IMR-90 (cell line): ENCODE measurements around the gene NDRG4. TPM values are rescaled to one million over a fixed set of nuclear protein-coding genes. Genes with fewer than 3 reads are reported as not detected.

Source experiments
- ATAC-seq: fragments of 200-7000 bp; cut with Tn5 transposase; 2 replicates; pipeline ENCODE4 v1.9.1; 2020; ENCODE audit warnings: low read depth, mild to moderate bottlenecking, moderate library complexity
- BruUV-seq: library from RNA; stranded (reverse); fragments of 400-500 nt; replicated peaks from 2 replicates; lab custom pipeline; 2021; lab: Mats Ljungman, UMichigan
- CTCF ChIA-PET: fragments of 300-600 bp; formaldehyde crosslinking; extraction: SDS; loops from one replicate; lab custom pipeline; 2021; ENCODE audit warnings: antibody characterized with exemption; lab: Yijun Ruan, JAX
- POLR2A ChIA-PET: fragments of 300-600 bp; sonication (Branson Sonifier 250); formaldehyde crosslinking; loops from one replicate; lab custom pipeline; 2022; ENCODE audit warnings: antibody characterized with exemption; ENCODE audit not compliant: unreplicated experiment; lab: Charles Lee
- DNase-seq: peaks from one replicate; pipeline ENCODE4 v3.0.0; 2013
- H2AFZ ChIP-seq: replicated peaks from 2 replicates; pipeline ENCODE3; 2013; ENCODE audit warnings: low read length, mild to moderate bottlenecking; ENCODE audit not compliant: poor library complexity
- H2AK5ac ChIP-seq: 2 replicates; pipeline ENCODE4 v1.6.1; 2013; ENCODE audit warnings: low read depth, low read length, inconsistent platforms
- H2AK9ac ChIP-seq: replicated peaks from 2 replicates; pipeline ENCODE3; 2013; ENCODE audit warnings: mild to moderate bottlenecking, low read depth, low read length, moderate library complexity; ENCODE audit not compliant: poor library complexity
- H2BK120ac ChIP-seq: 2 replicates; pipeline ENCODE4 v1.6.1; 2013; ENCODE audit warnings: low read depth, low read length, inconsistent platforms
- H2BK15ac ChIP-seq: 3 replicates; pipeline ENCODE4 v1.6.1; 2013; ENCODE audit warnings: low read depth, low read length, inconsistent platforms
- H2BK20ac ChIP-seq: 2 replicates; pipeline ENCODE4 v1.6.1; 2013; ENCODE audit warnings: low read depth, mild to moderate bottlenecking, inconsistent platforms, low read length, moderate library complexity
- H2BK5ac ChIP-seq: 2 replicates; pipeline ENCODE4 v1.6.1; 2013; ENCODE audit warnings: mild to moderate bottlenecking, low read depth, low read length, inconsistent platforms; ENCODE audit not compliant: poor library complexity, severe bottlenecking
- H3K14ac ChIP-seq: replicated peaks from 2 replicates; pipeline ENCODE4 v1.6.1; 2013; ENCODE audit warnings: low read depth, low read length, inconsistent platforms
- H3K18ac ChIP-seq: 2 replicates; pipeline ENCODE4 v1.6.1; 2013; ENCODE audit warnings: low read depth, low read length, control low read depth
- H3K23ac ChIP-seq: 2 replicates; pipeline ENCODE4 v1.6.1; 2013; ENCODE audit warnings: low read depth, low read length, inconsistent platforms
- H3K27ac ChIP-seq: 2 replicates; pipeline ENCODE4 v1.5.1; 2013; ENCODE audit warnings: mild to moderate bottlenecking, control low read depth, low read length; ENCODE audit not compliant: insufficient read depth
- H3K27me3 ChIP-seq: 2 replicates; pipeline ENCODE4 v1.6.1; 2013; ENCODE audit warnings: low read length; ENCODE audit not compliant: control insufficient read depth, insufficient read depth
- H3K36me3 ChIP-seq: 2 replicates; pipeline ENCODE4 v1.6.1; 2013; ENCODE audit warnings: low read length, mixed read lengths; ENCODE audit not compliant: control insufficient read depth, insufficient read depth
- H3K4ac ChIP-seq: 2 replicates; pipeline ENCODE4 v1.6.1; 2013; ENCODE audit warnings: low read depth, low read length, inconsistent platforms
- H3K4me1 ChIP-seq: 2 replicates; pipeline ENCODE4 v1.6.1; 2013; ENCODE audit warnings: low read length, mixed read lengths; ENCODE audit not compliant: control insufficient read depth, insufficient read depth
- H3K4me2 ChIP-seq: 2 replicates; pipeline ENCODE4 v1.6.1; 2013; ENCODE audit warnings: low read depth, mild to moderate bottlenecking, control low read depth, low read length, moderate library complexity
- H3K4me3 ChIP-seq: 2 replicates; pipeline ENCODE4 v1.5.1; 2013; ENCODE audit warnings: low read depth, mild to moderate bottlenecking, control low read depth, low read length, moderate library complexity; ENCODE audit not compliant: insufficient read depth
- H3K56ac ChIP-seq: 2 replicates; pipeline ENCODE4 v1.6.1; 2013; ENCODE audit warnings: low read length, inconsistent platforms; ENCODE audit not compliant: insufficient read depth; ENCODE audit errors: extremely low read depth
- H3K79me1 ChIP-seq, 2 experiments: 2 replicates each; pipeline ENCODE4 v1.6.1; 2013; ENCODE audit warnings: low read length in 2 of 2, inconsistent platforms in 1 of 2, low read depth in 1 of 2
- H3K9ac ChIP-seq: 2 replicates; pipeline ENCODE4 v1.6.1; 2013; ENCODE audit warnings: low read depth, low read length, control low read depth
- H3K9me1 ChIP-seq: 2 replicates; pipeline ENCODE4 v1.6.1; 2013; ENCODE audit warnings: low read length, inconsistent platforms; ENCODE audit not compliant: insufficient read depth
- H3K9me3 ChIP-seq: 2 replicates; pipeline ENCODE4 v1.6.1; 2013; ENCODE audit warnings: low read length; ENCODE audit not compliant: control insufficient read depth, insufficient read depth
- H4K20me1 ChIP-seq: 2 replicates; pipeline ENCODE4 v1.6.1; 2013; ENCODE audit warnings: low read length, inconsistent platforms; ENCODE audit not compliant: insufficient read depth
- H4K5ac ChIP-seq: 2 replicates; pipeline ENCODE4 v1.6.1; 2013; ENCODE audit warnings: mild to moderate bottlenecking, low read depth, low read length, control low read depth
- H4K8ac ChIP-seq, 2 experiments: 2 replicates each; pipeline ENCODE4 v1.6.1; 2013; ENCODE audit warnings: low read depth in 2 of 2, low read length in 2 of 2, control low read depth in 1 of 2, inconsistent platforms in 1 of 2
- H4K91ac ChIP-seq: 2 replicates; pipeline ENCODE4 v1.6.1; 2013; ENCODE audit warnings: low read depth, low read length, inconsistent platforms; ENCODE audit not compliant: insufficient read depth
- BHLHE40 ChIP-seq: fragments of 150-350 bp; IDR thresholded peaks from 2 replicates; pipeline ENCODE4 v1.6.1; 2016; ENCODE audit warnings: mild to moderate bottlenecking, low read depth, low read length
- CHD1 ChIP-seq: IDR thresholded peaks from 2 replicates; pipeline ENCODE4 v1.6.1; 2012; ENCODE audit warnings: low read depth, low read length, improper control_type of control experiment
- FOS ChIP-seq: fragments of 150-350 bp; IDR thresholded peaks from 2 replicates; pipeline ENCODE4 v1.6.1; 2016; ENCODE audit warnings: low read depth, low read length
- MAFK ChIP-seq: IDR thresholded peaks from 2 replicates; pipeline ENCODE4 v1.6.1; 2012; ENCODE audit warnings: low read depth, low read length, improper control_type of control experiment
- MXI1 ChIP-seq: IDR thresholded peaks from 2 replicates; pipeline ENCODE4 v1.6.1; 2012; ENCODE audit warnings: low read depth, mild to moderate bottlenecking, low read length, moderate library complexity, borderline replicate concordance
- POLR2A ChIP-seq: IDR thresholded peaks from 2 replicates; pipeline ENCODE4 v1.6.1; 2012; ENCODE audit warnings: mild to moderate bottlenecking, low read depth, low read length
- RAD21 ChIP-seq: IDR thresholded peaks from 2 replicates; pipeline ENCODE4 v1.6.1; 2012; ENCODE audit warnings: low read length, improper control_type of control experiment
- RCOR1 ChIP-seq: IDR thresholded peaks from 2 replicates; pipeline ENCODE4 v1.6.1; 2012; ENCODE audit warnings: mild to moderate bottlenecking, low read length, improper control_type of control experiment; ENCODE audit not compliant: insufficient replicate concordance
- SMC3 ChIP-seq: fragments of 150-350 bp; IDR thresholded peaks from 2 replicates; pipeline ENCODE4 v1.6.1; 2016; ENCODE audit warnings: low read depth, mild to moderate bottlenecking, antibody characterized with exemption, low read length, moderate library complexity
- WGBS, 2 experiments: methylation state at CpG; one replicate each; pipeline versions ENCODE4 v1.1.5 to v1.1.7; 2013; ENCODE audit warnings: missing lambda C conversion rate in 2 of 2; ENCODE audit not compliant: insufficient read length in 1 of 2; ENCODE audit errors: extremely low coverage in 2 of 2; 5-methylcytosine and 5-hydroxymethylcytosine counted together
- dilution Hi-C: fragments of 300-500 bp; cut with HindIII; formaldehyde crosslinking; loops from one replicate; pipeline ENCODE4 v1.14.3; 2018; ENCODE audit warnings: low sequenced_read_pairs; ENCODE audit not compliant: unreplicated experiment
- in situ Hi-C: fragments of 300-500 bp; cut with MboI; formaldehyde crosslinking; loops from 3 replicates; pipeline ENCODE4 v1.14.3; 2019; ENCODE audit warnings: low sequenced_read_pairs, inconsistent platforms, mixed read lengths
- intact Hi-C: fragments of 100-400 bp; cut with micrococcal nuclease; formaldehyde crosslinking; loops from 2 replicates; pipeline ENCODE4 v1.10.0; 2022
- polyA plus RNA-seq, 3 experiments: library from polyadenylated mRNA; depleted of rRNA; stranded (reverse); fragments of >200 nt; gene quantifications; 2 replicates each; pipeline ENCODE4 v1.2.3, GENCODE V29; 2012; ENCODE audit warnings: low replicate concordance in 1 of 3
- total RNA-seq: library from RNA; depleted of rRNA; stranded (reverse); fragments of >200 nt; gene quantifications from 2 replicates; pipeline ENCODE4 v1.2.3, GENCODE V29; 2012
- TF ChIP-seq, protein P1 (sequence below): fragments of 150-350 bp; IDR thresholded peaks from 2 replicates; pipeline ENCODE4 v1.6.1; 2016; ENCODE audit warnings: low read depth, mild to moderate bottlenecking, low read length, moderate library complexity, borderline replicate concordance

The NDRG4 gene
- total and polyA plus RNA-seq, 2 of the 4 experiments (the other 2 are of a cell fraction) = 10.9 to 23.5 TPM

DNA sequence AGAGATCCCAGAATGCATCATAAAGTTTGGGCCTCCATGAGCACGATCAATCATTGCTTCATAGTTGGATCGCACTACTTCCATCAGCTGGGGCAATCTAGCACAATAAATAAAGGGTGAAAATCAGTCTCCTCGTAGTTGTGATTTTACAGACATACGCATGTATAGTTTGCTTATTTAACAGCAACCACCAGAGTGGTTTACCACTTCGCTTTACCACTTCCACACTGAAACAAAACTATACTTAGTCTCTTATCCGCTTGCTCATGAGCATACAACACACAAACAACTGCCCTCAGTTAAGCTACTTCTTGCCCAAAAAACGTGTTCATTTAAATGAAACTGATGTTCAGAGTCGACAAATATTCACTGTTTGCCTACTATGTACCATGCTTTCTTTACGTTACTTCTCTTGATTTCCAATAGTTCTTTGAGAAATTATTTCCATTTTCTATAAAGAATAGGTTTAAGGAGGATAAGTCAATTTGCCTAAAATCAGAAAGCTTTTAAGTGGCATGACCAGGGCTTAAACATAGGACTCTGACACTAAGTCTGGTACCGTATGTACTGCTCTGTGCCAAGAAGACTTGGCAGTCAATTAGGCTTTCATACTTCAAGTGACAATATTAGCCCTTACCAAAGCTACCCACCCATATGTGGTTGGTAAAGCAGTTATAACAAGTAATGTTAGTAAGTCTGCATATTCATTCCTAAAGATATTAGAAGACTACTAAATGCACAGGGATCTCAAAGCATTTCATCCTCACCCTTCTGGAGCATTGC, 37.4 kb downstream of the NDRG4 start:
- H2BK5ac ChIP-seq = no peak overlapping the region
- no peak overlapping the region for H3K23ac ChIP-seq
- H3K4ac ChIP-seq = no peak overlapping the region
- H4K20me1 ChIP-seq = no peaks in the 10 kb centered on the region; the same call in 1 of the 2 replicates
- H4K91ac ChIP-seq = no peak overlapping the region
- H3K4me1 ChIP-seq = no peaks in the 10 kb centered on the region
- peaks cover 66% of the 10 kb centered on the region for H3K36me3 ChIP-seq
- H2AK9ac ChIP-seq = no peak overlapping the region
- no peaks in the 10 kb centered on the region for H3K9me1 ChIP-seq
- in situ Hi-C loops (no loop called here), dilution Hi-C loops (no loop called here), intact Hi-C loops (loop anchor here (2.0 kb wide), 1 partner anchor 41 kb away; no protein-coding TSS in a partner anchor)
- no peak overlapping the region for H3K4me2 ChIP-seq
- CTCF ChIA-PET = interaction anchor here (1.0 kb wide), 2 partner anchors 9 to 11 kb away, joined by 3 to 4 read pairs; no protein-coding TSS in a partner anchor
- BruUV-seq = no TSS peak
- no peak overlapping the region for H3K4me3 ChIP-seq
- no peak overlapping the region for H2BK15ac ChIP-seq
- no peak overlapping the region for H3K18ac ChIP-seq
- H2BK20ac ChIP-seq = no peak overlapping the region
- no peak overlapping the region for H3K27ac ChIP-seq
- H3K9ac ChIP-seq = no peak overlapping the region
- ATAC-seq = no peak
- TF ChIP-seq FOS = no peak
- no peak for TF ChIP-seq RAD21
- TF ChIP-seq MXI1 = no peak
- no peak for TF ChIP-seq SMC3
- TF ChIP-seq MAFK = no peak
- no peak for TF ChIP-seq POLR2A
- TF ChIP-seq, protein P1, sequence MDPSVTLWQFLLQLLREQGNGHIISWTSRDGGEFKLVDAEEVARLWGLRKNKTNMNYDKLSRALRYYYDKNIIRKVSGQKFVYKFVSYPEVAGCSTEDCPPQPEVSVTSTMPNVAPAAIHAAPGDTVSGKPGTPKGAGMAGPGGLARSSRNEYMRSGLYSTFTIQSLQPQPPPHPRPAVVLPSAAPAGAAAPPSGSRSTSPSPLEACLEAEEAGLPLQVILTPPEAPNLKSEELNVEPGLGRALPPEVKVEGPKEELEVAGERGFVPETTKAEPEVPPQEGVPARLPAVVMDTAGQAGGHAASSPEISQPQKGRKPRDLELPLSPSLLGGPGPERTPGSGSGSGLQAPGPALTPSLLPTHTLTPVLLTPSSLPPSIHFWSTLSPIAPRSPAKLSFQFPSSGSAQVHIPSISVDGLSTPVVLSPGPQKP = no peak
- no peak for TF ChIP-seq RCOR1
- no peak for TF ChIP-seq CHD1
- TF ChIP-seq BHLHE40 = no peak
- H2BK120ac ChIP-seq = no peak overlapping the region
- peaks cover 11 to 17% of the 10 kb centered on the region in 2 experiments for H3K79me1 ChIP-seq
- H4K8ac ChIP-seq = no peak overlapping the region
- no peak overlapping the region for H2AFZ ChIP-seq
- no peak overlapping the region for H3K56ac ChIP-seq
- POLR2A ChIA-PET = no interaction called here
- H2AK5ac ChIP-seq = no peak overlapping the region
- H3K14ac ChIP-seq = no peak overlapping the region
- DNase-seq = no peak
- H3K27me3 ChIP-seq = no peaks in the 10 kb centered on the region
- 100% methylated on average over 3 of the region's 10 CpGs; no CpG with 5 or more reads in 1 of the 2 experiments for WGBS, 2 experiments
- H3K9me3 ChIP-seq = no peaks in the 10 kb centered on the region
- H4K5ac ChIP-seq = no peak overlapping the region
